ENCODE measurements around the gene DGCR8.

DGCR8 gene

DNA sequence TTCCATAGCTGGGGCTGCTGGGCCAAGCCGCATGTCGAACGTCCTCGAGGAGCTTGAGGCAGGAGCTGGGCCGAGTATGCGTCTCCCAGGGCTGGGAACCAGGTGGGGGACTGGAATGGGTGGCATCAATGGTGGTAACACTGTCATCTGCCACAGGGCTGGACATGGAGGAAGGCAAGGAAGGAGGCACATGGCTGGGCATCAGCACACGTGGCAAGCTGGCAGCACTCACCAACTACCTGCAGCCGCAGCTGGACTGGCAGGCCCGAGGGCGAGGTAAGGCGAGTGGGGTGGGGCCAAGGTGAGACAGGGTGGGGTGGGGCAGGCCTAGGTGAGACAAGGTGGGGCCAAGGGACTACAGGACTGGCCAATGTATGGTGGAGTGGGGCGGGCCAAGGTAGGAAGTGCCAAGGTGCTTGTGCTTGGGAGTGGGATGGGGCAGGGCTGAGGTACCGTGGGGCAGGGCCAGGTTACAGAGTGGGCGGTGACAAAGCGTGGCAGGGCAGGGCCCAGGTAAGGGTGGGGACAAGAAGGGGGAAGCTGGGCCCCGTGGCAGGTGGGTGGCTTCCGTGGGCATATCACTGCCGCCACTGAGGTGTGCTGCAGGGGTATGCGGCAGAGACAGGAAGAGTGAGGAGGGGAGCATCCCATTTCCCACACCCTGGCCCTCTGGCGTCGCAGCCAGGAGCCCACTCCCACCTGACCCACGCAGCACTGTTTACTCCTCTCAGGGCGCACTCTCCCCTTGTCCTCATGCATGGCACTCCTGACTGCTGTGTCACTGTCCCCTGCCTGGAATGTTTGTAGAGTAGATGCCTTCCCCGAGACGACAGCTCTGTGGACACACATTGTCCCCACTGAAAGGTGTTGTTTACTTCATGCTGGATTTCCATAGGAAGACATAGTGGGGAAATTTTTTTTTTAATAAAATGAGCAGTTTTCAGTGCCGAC, 27.5 kb upstream of the DGCR8 start:
- no peak for DNase-seq (ENCODE audit: low read depth in 2 of 2)

DNA sequence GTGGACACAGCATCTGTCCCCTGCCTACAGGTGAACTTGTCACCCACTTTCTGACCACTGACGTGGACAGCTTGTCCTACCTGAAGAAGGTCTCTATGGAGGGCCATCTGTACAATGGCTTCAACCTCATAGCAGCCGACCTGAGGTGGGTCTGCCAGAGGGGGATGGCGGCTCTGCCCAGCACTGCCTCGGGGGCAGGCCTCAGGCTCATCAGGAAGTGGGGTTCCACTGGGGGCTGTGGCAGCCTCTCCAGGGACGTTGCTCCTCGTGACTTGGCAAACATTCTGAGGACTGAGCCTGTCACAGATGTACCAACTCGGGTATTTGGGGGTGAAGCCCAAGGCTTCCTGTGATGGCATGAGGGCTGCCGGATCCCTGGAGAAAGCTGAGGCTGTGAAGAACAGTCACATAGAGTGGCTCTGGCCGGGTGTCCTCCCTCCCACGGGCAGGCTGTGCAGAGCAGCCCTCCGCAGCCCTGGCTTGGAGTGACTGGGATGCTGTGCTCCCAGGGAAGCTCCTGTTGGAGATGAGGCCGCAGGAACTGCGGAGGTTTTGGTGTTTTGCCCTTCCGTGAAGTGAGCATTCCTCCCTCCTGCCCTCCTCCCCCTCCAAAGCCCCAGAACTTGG, 26.5 kb upstream of the DGCR8 start:
- no peak for DNase-seq (ENCODE audit: low read depth in 2 of 2)

DNA sequence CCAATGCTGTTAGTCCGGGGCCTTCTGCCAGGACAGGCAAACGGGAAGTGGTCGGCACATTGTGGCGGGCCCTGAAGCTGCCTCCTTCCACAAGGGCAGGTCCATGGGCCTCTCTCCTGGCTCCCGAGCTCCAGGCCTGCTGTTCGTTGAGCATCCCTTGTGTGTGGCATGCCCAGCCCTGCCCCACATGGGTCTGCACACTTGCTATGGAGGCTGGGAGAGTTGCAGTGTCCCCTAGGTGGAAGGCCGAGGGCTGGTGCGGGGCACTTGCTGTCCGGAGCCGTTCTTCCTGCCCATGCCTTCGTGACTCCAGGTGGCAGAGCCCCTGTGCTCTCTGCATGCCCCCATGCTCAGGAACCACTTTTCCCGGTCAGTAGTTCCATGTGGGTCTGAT, 26.0 kb upstream of the DGCR8 start:
- no peak for DNase-seq (ENCODE audit: low read depth in 2 of 2)

DNA sequence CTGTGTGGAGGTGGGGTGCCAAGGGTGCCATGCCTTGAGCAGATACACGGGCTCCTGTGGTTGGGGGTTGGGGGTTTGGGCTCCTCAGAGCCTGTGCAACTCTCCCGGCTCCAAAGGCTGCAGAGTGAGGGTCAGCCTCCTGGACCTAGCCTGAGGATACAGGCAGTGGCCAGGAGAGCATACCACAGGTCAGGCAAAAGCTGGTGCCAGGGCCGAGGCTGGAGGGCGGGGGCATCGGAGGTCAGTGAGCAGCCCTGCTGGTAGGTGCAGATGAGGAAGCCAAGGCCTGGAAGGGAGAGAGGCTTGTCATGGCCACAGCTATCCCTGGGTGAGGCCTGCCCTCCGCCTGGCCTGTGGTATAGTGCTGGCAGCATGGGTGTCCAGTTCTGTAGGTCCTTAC, 25.6 kb upstream of the DGCR8 start:
- no peak for DNase-seq (ENCODE audit: low read depth in 2 of 2)

DNA sequence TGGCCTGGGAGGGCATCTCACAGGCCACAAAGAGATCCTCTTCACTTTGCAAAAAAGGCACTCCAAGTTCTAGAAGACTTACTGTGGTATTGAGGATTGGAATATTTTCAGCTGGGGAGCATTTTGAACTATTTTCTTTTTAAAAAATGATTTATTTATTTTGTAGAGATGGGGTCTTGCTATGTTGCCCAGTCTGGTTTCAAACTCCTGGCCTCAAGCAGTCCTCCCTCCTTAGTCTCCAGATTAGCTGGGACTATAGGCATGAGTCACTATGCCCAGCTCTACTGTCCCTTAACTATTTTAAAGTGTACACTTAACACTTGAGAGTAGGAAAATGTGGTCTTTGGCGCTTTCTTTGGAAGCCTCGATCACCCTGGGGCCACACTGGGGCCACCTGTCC, 24.9 kb upstream of the DGCR8 start:
- no peak for DNase-seq (ENCODE audit: low read depth in 2 of 2)

DNA sequence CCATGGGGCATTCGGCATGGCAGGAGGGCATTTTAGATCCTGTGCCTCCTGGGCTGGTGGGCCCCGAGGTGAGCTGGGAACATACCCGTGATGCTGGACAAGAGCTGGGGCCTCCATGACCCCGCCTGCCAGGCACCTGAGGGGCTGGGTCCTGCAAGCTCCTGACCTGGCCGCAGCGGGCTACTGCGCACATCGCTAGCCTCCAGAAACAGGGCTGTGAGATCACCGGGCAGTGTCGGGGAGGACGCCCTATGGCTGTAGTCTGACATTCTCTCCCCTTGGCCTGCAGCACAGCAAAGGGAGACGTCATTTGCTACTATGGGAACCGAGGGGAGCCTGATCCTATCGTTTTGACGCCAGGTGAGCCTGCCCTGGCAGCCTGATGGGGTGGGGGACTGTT, 24.4 kb upstream of the DGCR8 start:
- no peak for DNase-seq (ENCODE audit: low read depth in 2 of 2)

DNA sequence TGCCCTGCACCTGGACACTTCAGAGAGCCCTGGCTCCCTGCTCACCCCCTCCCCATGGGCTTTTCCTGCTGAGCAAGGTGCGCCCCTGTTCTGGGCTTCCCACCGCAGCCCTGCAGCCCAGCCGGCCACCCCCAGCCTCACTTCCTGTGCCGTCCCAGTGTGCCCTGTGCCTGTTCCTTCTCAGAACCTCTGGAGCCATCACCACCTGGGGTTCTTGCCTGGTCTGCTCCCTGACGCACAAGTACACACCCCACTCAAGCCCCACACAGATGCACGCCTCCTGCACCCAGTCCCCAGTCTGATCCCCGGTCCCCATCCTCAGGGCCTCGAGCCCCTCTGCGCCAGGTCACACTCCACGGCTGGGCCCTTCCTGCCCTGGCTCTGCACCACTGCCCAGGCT, 23.9 kb upstream of the DGCR8 start:
- no peak for DNase-seq (ENCODE audit: low read depth in 2 of 2)

DNA sequence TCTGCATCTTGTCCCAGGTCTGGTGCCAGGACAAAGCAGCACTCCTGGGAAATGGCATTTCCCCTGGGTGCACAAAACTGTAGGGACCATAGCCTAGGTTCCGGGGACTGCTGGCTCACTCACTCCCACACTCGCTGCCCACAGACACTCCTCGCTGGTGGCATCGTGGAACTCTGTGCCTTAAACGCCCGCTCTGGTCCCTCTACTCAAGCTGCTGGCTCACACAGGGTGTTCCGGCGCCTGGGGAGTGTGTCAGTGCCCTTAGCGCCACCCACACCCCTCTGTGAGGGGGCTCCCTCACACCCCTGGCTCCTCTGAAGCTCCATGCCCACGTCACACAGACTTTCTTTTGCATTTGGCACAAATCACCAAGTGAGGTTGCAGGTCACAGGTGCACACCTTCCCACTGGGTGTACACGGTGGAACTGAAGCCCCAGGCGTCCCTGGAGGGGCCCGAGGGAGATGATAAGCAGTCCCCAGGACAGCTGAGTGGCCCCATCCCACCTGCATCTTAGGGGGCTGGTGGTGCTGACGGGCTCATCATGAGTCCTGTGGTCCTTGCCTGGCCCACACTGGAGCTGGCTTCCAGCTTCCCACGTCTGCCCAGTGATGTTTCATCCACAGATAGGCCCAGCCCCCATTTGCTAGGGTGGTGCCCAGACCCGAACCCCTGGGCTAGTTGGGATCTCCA, 23.2 kb upstream of the DGCR8 start:
- no peak for DNase-seq (ENCODE audit: low read depth in 2 of 2)

DNA sequence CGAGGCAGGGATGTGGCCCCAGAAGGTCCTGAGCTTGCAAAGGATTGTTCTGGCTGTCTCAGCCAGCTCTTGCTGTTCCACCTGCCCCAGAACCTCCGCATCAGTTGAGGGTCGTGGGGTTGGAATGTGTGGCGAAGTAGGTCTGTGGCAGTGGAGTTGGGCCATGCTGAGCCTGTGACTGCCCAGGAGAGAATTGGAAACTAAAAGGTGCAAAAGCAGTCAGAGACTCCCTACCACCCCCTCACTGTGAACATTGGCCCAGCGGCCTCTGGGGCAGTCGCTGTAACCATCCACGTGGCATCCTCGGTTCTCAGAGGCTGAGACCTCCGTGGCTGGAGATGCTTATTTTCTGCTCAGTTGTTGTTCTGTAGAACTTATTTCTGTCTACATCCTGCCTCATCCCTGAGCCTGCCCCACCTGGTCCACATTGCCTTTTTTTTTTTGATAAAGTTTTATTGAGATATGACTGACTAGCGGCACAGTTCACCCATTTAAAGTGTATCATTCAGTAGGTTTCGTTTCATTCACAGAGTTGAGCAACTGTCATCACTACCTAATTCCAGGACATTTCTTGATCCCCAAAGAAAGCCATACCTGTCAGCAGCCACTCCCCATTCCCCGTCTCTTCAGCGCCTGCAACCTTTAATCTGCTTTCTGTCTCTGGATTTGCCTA, 22.3 kb upstream of the DGCR8 start:
- no peak for DNase-seq (ENCODE audit: low read depth in 2 of 2)

DNA sequence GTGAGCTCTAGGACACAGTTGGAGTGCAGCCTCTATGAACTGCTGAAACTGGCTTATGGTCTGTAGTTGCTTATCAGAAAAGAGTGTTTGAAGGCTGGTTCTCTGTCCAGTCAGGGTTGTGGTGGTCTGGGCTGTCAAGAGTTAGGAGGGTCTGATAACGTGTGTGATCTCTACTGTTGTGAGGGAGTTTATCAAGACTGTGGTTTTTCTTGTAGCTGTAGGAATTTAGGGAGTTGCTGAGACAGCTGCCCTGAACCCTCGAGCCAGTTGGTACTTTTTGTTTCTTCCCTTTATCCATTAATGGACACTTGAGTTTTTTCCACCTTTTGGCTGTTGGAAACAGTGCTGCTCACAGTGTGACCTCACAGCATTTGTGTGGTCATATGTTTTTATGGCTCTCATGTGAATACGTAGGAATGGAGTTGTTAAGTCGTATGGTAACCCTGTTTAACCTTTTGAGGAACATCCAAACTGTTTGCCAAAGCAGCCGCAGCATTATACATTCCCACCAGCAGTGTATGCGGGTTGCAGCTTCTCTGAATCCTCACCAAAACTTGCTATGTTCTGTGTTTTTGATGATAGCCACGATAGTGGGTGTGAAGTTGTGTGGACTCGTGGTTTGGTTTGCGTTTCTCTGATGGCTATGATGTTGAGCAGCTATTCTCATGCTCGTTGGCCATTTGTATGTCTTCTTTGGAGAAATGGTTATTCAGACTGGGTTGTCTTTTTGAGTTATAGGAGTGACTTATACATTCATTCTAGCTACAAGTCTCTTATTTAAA, 20.9 kb upstream of the DGCR8 start:
- no peak for DNase-seq (ENCODE audit: low read depth in 2 of 2)

DNA sequence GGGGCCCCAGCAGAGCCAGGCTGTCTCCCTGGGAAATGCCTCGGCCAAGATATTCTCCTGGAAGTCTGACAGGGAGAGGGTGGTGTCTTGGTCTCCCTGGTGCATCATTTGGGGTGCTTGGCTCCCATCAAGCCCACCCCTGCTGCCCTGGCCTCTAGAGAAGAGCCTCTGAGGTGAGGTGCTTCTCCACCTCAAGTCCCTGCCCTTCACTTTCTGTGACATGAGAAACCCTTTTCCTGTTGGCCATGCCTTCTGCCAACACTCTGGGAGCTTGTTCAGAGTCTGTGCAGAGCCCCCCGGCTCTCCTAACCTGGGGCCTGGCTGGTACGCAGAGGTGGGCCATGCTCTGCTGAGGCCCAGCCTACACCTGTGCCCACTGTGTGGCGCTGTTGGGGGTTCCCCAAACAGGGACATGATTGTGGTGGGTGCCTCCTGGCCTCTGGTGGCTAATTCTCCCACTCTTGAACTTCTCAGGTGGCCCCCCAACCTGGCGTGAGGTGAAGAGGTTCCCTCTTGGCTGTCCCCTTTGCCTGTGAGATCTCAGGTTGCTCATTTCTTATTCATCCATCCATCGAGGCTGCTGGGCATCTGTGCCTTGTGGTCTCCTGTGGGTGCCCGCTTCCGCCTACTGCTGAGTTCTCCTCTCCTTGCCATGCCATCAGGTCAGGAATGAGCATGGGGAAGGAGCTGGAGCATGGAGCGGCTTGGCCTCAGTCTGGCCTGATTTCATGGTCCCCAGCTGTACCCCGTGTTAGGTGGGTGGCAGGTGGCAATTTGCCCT, 19.2 kb upstream of the DGCR8 start:
- DNase-seq (ENCODE audit: low read depth in 2 of 2) = no peak

DNA sequence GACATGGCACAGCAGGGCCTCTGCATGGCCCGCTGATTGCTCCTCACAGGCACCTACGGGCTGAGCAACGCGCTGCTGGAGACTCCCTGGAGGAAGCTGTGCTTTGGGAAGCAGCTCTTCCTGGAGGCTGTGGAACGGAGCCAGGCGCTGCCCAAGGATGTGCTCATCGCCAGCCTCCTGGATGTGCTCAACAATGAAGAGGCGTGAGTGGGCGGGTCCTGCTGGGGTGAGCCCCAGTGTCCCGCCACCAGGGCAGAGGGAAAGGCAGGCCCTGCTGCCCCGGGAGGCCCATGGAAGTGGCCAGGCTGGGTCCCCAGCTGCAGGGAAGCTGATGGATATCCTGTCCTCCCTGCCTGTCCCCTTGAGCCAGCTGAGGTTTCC, 18.6 kb upstream of the DGCR8 start:
- no peak for DNase-seq (ENCODE audit: low read depth in 2 of 2)

DNA sequence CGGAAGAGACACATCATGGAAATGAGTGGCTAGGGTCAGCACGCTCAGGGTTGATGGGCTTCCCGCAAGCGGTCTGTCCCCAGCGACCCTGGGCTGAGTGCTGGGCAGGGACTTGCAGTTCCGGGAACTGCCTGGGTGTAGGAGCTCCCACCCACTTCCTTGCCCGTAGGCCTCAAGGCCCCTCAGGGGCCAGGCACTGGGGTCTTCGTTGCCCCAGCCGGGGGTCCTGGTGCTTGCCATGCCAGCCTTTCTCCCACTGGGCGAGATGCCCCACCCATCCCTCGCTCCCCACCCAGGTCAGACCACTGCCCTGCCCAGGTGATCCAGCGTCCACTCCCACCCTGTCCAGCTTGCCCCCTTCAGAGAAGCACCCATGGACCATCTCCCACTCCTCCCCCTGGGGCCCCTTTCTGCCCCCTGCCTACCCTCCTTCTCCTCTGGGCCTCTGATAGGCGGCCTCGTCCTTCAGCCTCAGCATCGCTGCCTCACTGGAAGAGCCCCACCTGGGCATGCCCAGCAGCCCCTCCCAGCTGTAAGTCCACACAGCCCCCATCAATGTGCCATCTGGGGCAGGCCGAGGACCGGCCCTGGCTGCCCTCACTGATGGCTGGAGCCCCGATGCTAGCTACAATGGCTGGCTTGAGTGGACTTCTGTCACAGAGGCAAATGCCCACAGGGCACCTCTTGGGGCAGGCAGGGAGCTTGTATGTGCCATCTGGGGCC, 17.8 kb upstream of the DGCR8 start:
- DNase-seq (ENCODE audit: low read depth in 2 of 2) = no peak

DNA sequence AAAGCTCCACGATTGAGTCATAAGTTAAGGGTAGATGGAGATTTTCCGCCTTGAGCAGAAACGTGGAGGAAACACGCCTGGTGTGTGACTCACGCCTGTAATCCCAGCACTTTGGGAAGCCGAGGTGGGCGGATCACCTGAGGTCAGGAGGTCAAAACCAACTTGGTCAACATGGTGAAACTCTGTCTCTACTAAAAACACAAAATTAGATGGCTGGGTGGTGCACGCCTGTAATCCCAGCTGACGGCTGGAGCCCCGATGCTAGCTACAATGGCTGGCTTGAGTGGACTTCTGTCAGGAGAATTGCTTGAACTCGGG, 17.3 kb upstream of the DGCR8 start:
- DNase-seq (ENCODE audit: low read depth in 2 of 2) = no peak

DNA sequence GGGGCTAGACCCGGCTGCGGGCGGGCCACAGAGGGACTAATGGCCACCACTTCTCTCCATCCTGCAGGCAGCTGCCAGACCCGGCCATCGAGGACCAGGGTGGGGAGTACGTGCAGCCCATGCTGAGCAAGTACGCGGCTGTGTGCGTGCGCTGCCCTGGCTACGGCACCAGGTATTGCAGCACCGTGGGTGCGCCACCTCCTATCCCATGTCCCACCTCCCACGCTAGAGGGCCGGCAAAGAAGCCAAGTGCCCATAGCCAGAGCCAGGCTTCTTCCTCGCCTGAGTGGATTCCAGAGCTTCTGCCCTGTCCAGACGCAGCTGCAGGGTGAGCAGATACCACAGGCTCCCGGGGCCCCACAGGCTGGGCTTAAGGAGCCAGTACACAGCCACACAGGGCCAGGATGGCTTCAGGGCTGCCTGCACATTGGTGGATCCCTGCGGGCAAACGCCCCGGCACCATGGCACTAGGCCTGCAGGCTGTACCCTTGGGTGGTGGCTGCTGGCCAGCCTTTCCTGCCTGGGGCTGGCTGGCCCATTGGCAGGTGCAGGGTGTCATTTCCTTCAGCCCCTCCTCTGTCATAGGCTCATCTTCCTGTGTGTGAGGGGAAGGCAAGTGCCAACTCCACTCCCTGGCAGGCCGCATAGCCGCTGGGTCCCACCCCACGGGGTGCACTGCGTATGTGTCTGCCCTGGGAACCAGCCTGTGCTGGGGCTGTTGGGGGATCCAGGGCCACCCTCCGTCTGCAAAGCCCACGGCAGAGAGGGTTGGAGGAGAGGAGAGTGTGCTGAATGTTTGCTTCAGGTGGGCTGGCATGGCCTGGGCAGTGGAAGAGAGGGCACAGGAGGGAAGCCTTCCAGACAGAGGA, 16.5 kb upstream of the DGCR8 start:
- DNase-seq (ENCODE audit: low read depth in 2 of 2) = no peak

DNA sequence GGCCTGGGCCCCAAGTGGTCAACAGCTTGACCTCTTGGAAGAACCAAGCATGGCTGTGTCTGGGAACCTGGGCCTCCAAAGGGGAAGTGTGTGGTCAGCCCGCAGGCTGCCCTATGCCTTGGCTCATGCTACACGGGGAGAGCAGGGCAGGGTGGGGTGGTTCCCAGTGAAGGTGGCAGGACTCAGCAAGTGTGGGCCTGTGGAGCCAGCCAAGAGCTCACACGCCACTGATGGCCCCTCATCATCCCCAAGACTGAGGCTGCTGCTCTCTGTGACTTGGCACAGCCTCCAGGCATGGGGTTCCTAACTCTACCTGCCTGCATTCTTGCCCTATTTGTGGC, 15.9 kb upstream of the DGCR8 start:
- DNase-seq (ENCODE audit: low read depth in 2 of 2) = no peak

DNA sequence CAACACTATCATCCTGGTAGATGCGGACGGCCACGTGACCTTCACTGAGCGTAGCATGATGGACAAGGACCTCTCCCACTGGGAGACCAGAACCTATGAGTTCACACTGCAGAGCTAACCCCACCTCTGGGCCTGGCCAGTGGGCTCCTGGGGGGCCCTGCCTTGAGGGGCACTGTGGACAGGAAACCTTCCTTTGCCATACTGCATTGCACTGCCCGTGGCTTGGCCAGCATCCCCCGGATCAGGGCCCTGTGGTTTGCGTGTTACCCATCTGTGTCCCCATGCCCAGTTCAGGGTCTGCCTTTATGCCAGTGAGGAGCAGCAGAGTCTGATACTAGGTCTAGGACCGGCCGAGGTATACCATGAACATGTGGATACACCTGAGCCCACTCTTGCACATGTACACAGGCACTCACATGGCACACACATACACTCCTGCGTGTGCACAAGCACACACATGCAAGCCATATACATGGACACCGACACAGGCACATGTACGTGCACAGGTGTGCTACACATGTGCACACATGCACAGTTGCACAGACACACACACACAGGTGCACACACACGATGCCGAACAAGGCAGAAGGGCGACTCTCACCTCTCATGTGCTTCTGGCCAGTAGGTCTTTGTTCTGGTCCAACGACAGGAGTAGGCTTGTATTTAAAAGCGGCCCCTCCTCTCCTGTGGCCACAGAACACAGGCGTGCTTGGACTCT, 15.3 kb upstream of the DGCR8 start:
- no peak for DNase-seq (ENCODE audit: low read depth in 2 of 2)

DNA sequence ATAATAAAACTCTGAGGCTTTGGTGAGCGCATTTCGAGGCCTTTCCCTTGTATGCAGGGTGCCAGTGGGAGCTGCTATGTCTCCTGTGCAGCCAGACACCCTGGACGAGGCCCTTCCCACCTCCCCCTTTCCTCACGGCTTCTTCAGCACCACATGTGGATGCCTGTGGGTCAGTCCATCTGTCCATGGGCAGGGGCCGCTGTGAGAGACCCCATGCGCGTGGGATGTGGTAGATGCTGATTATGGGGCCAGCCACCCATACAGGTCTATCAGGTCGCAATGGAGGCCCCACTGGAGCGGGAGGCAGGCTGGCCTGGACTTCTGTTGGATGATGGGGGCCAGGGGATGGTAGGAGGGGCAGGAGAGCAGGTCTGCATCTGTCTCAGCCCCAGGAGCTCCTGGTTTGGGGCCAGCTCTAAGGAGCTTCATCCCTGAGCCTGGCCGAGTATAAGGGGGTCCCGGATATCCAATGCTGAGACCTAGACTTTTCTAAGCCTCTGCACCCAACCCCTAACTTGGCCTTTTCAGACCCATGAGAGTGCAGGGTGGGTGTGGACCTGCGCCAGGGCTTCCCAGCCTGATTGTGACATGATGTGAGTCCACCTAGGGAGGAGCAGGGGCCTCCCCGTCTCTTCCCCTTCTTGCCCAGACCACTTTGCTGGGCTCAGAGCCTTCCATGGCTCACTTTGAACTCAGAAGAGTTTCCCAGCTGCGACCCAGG, 14.0 kb upstream of the DGCR8 start:
- DNase-seq (ENCODE audit: low read depth in 2 of 2) = no peak
